Activated naive CD8-positive, alpha-beta T cell treated with anti-CD3 and anti-CD28 coated beads, Interleukin-2, amount 50 U/mL, for 16 hours (primary cell): ENCODE measurements around the gene NAALAD2.

Experiments used
- DNase-seq: peaks from one replicate; pipeline ENCODE4 v3.0.0-alpha.2; 2020; ENCODE audit warnings: low read depth, low spot score

Gene NAALAD2

GRCh38 chr11:90241414-90241813 lies 107.0 kb downstream of the NAALAD2 start:
- DNase-seq: no peak
